PFSK-1 (cell line): ENCODE data around the gene LDLRAP1.

Source experiments
- POLR2AphosphoS5 ChIP-seq: IDR thresholded peaks from 2 replicates; pipeline ENCODE4 v1.6.1; 2012; ENCODE audit warnings: low read depth, mild to moderate bottlenecking, control low read depth, low read length, moderate library complexity
- SIN3A ChIP-seq: IDR thresholded peaks from 2 replicates; pipeline ENCODE4 v1.6.1; 2012; ENCODE audit warnings: mild to moderate bottlenecking, low read length, moderate library complexity, borderline replicate concordance; ENCODE audit not compliant: insufficient read depth

DNA sequence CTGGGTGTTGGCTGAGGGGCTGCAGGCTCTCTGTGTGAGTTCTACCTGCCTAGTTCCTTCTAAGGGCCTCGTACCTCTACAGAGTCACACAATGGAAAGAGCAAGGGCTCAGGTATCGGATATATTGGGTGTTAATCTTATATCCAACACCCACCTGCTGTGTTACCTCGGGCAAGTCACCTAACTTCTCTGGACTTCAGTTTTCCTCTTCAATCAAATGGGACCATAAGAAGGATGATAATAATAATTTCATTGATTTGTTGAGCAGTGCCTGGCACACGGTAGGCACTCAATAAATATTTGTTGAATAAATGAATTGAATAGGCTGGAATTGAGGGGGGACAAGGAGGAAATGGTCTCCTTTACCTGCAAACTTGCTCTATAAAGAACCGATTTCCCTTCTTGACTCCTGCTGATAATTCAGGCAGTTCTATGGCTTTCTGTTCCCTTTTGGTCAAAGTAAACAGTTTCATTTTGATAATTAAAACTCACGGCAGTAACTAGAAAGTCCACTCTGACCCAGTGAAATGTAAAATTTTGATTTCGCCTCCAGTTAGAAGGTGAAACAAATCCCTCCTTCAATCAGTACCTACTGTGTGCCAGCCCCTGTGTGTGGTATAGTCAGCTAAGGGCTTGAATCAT is 56.7 kb downstream of the LDLRAP1 start:
- no peak for TF ChIP-seq SIN3A
- TF ChIP-seq POLR2AphosphoS5 = no peak
